Smooth muscle cell (in vitro differentiated cells): ENCODE data around the gene FGB. TPM values are rescaled to one million over a fixed set of nuclear protein-coding genes. Genes with fewer than 3 reads are reported as not detected.

Experiments used
- DNase-seq: peaks from one replicate; lab custom pipeline; 2025; ENCODE audit not compliant: unreplicated experiment; lab: John Stamatoyannopoulos, UW
- H2AFZ ChIP-seq: fragments of 200-600 bp; sonication (generic); 2 replicates; pipeline ENCODE4 v1.6.0; 2016; ENCODE audit warnings: antibody characterized with exemption, low read depth, mild to moderate bottlenecking
- H3F3A ChIP-seq: fragments of 200-600 bp; sonication (generic); 2 replicates; pipeline ENCODE4 v1.6.0; 2017; ENCODE audit warnings: antibody characterized with exemption, low read depth
- H3K27ac ChIP-seq: fragments of 200-600 bp; sonication (generic); 2 replicates; pipeline ENCODE4 v1.5.1; 2016; ENCODE audit warnings: low read depth, mild to moderate bottlenecking
- H3K27me3 ChIP-seq: fragments of 200-600 bp; sonication (generic); 2 replicates; pipeline ENCODE4 v1.6.1; 2016; ENCODE audit warnings: low read depth, mild to moderate bottlenecking
- H3K36me3 ChIP-seq: fragments of 200-600 bp; sonication (generic); 2 replicates; pipeline ENCODE4 v1.5.1; 2016; ENCODE audit warnings: low read depth
- H3K4me1 ChIP-seq: fragments of 200-600 bp; sonication (generic); 2 replicates; pipeline ENCODE4 v1.5.1; 2016; ENCODE audit warnings: low read depth
- H3K4me2 ChIP-seq: fragments of 200-600 bp; sonication (generic); 2 replicates; pipeline ENCODE4 v1.6.0; 2016; ENCODE audit warnings: mild to moderate bottlenecking
- H3K4me3 ChIP-seq: fragments of 200-600 bp; sonication (generic); 2 replicates; pipeline ENCODE4 v1.5.1; 2016; ENCODE audit warnings: mild to moderate bottlenecking
- H3K79me2 ChIP-seq: fragments of 200-600 bp; sonication (generic); 2 replicates; pipeline ENCODE4 v1.6.0; 2016; ENCODE audit warnings: low read depth, mild to moderate bottlenecking
- H3K9ac ChIP-seq: fragments of 200-600 bp; sonication (generic); 2 replicates; pipeline ENCODE4 v1.6.0; 2016; ENCODE audit warnings: low read depth
- H3K9me3 ChIP-seq: fragments of 200-600 bp; sonication (generic); replicated peaks from 2 replicates; pipeline ENCODE4 v1.5.1; 2016; ENCODE audit warnings: low read depth
- H4K20me1 ChIP-seq: fragments of 200-600 bp; sonication (generic); 2 replicates; pipeline ENCODE4 v1.6.0; 2016; ENCODE audit warnings: low read depth
- WGBS: methylation state at CpG from one replicate; pipeline ENCODE4 v1.1.7; 2016; ENCODE audit warnings: low lambda C conversion rate; 5-methylcytosine and 5-hydroxymethylcytosine counted together
- polyA plus RNA-seq: library from polyadenylated mRNA; unstranded; fragments of >200 nt; fragmentation: Nextera tagmentation; extraction: Ambion mirVana; gene quantifications from 2 replicates; pipeline ENCODE4 v1.2.1, GENCODE V29; 2016
- small RNA-seq: library from RNA; depleted of rRNA; stranded (forward); fragments of <200 nt; gene quantifications from one replicate; pipeline ENCODE3, GENCODE V24; 2014
- total RNA-seq: library from RNA; depleted of rRNA; stranded (reverse); fragments of >200 nt; gene quantifications from 2 replicates; pipeline ENCODE4 v1.2.3, GENCODE V29; 2014
- TF ChIP-seq, protein P1 (sequence below): fragments of 200-600 bp; sonication (generic); IDR thresholded peaks from 2 replicates; pipeline ENCODE4 v1.5.1; 2017; ENCODE audit warnings: borderline replicate concordance, mild to moderate bottlenecking, antibody characterized with exemption; ENCODE audit not compliant: insufficient read depth, poor library complexity, severe bottlenecking

Gene FGB
- total and polyA plus RNA-seq, 2 experiments from 2014 or later = 1.1 TPM; not detected in 1

DNA sequence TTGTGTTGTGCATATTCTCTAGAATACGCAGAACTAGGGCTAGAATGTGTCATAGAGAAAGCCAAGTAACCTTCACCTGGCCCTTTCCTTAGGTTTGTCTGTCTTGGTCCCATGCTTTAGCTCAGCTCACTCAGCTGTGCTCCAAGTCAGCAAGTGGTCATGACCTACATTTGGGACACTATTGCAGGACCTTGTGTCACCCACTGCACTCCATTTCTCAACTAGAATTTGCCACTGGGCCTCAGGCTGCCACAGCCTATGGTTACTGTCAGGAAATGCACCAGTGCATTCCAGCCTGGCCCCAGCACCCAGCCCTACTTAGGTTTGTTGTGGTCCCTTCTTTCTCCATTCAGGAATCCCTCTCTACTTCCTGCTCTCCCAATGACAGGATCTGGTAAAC, 57.3 kb downstream of the FGB start:
- Histone ChIP-seq H2AFZ (no peak overlapping the region), H3K36me3 (no peaks in the 10 kb centered on the region), H3K4me3 (no peak overlapping the region), H3K4me2 (no peak overlapping the region), H3F3A (peaks cover under 1% of the 10 kb centered on the region), H3K79me2 (no peaks in the 10 kb centered on the region), H3K9ac (no peak overlapping the region), H3K4me1 (no peaks in the 10 kb centered on the region), H3K27ac (no peak overlapping the region), H3K27me3 (no peaks in the 10 kb centered on the region), H3K9me3 (no peaks in the 10 kb centered on the region), H4K20me1 (no peaks in the 10 kb centered on the region)
- TF ChIP-seq, protein P1, sequence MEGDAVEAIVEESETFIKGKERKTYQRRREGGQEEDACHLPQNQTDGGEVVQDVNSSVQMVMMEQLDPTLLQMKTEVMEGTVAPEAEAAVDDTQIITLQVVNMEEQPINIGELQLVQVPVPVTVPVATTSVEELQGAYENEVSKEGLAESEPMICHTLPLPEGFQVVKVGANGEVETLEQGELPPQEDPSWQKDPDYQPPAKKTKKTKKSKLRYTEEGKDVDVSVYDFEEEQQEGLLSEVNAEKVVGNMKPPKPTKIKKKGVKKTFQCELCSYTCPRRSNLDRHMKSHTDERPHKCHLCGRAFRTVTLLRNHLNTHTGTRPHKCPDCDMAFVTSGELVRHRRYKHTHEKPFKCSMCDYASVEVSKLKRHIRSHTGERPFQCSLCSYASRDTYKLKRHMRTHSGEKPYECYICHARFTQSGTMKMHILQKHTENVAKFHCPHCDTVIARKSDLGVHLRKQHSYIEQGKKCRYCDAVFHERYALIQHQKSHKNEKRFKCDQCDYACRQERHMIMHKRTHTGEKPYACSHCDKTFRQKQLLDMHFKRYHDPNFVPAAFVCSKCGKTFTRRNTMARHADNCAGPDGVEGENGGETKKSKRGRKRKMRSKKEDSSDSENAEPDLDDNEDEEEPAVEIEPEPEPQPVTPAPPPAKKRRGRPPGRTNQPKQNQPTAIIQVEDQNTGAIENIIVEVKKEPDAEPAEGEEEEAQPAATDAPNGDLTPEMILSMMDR = no peak
- WGBS = 52% methylated on average over 1 of the region's 1 CpG
- no peak for DNase-seq

Small RNA genes within 50 kb of the gene (small RNA-seq; reads per million reads assigned to genes)
- not detected for gene RNU6-1285P

Other genes starting within 250 kb of the FGB start
- gene DCHS2, start 71.2 kb upstream of the FGB start, total RNA-seq = 0.45 and 5.1 TPM in 2 replicates
- 0.91 and 1.3 TPM in 2 replicates for gene DCHS2, start 71.2 kb upstream of the FGB start, polyA plus RNA-seq
- gene PLRG1, start 12.6 kb upstream of the FGB start, total RNA-seq = 88.1 and 138 TPM in 2 replicates
- gene PLRG1, start 12.6 kb upstream of the FGB start, polyA plus RNA-seq = 66.2 and 66.4 TPM in 2 replicates
- 0.04 TPM in 1 of 2 replicates, not detected in the other for gene FGA, start 27.7 kb downstream of the FGB start, total RNA-seq
- 0.21 and 0.41 TPM in 2 replicates for gene FGA, start 27.7 kb downstream of the FGB start, polyA plus RNA-seq
- not detected in 2 replicates for gene FGG, start 49.6 kb downstream of the FGB start, total RNA-seq
- 0.77 and 1.1 TPM in 2 replicates for gene FGG, start 49.6 kb downstream of the FGB start, polyA plus RNA-seq
- 0.76 and 2.9 TPM in 2 replicates for gene LRAT, start 181.0 kb downstream of the FGB start, total RNA-seq
- gene LRAT, start 181.0 kb downstream of the FGB start, polyA plus RNA-seq = 0.93 and 1.8 TPM in 2 replicates
- gene RBM46, start 218.3 kb downstream of the FGB start, total RNA-seq = 0.27 TPM in 1 of 2 replicates, not detected in the other
- gene RBM46, start 218.3 kb downstream of the FGB start, polyA plus RNA-seq = not detected in 2 replicates